GM12892 (cell line): ENCODE measurements around the gene ADK.

Source experiments
- DNase-seq: peaks from one replicate; pipeline ENCODE4 v3.0.0; 2011; ENCODE audit not compliant: insufficient read length
- FAIRE-seq: peaks from 2 replicates; lab custom pipeline; 2011; peaks lifted over from hg19 to GRCh38; lab: Jason Lieb, UNC
- POLR2A ChIP-seq: IDR thresholded peaks from 2 replicates; pipeline ENCODE4 v1.6.1; 2011; ENCODE audit warnings: low read depth, low read length, control low read depth
- POLR2AphosphoS5 ChIP-seq: IDR thresholded peaks from 2 replicates; pipeline ENCODE4 v1.6.1; 2011; ENCODE audit warnings: low read depth, low read length, control low read depth
- TAF1 ChIP-seq: IDR thresholded peaks from 2 replicates; pipeline ENCODE4 v1.6.1; 2011; ENCODE audit warnings: low read depth, mild to moderate bottlenecking, control low read depth, low read length, borderline replicate concordance

ADK gene

GRCh38 chr10:74394416-74394969 lies 243.5 kb downstream of the ADK start:
- DNase-seq: no peak
- FAIRE-seq: no peak
- no peak for TF ChIP-seq POLR2A
- TF ChIP-seq TAF1: no peak
- TF ChIP-seq POLR2AphosphoS5: no peak

GRCh38 chr10:74400186-74400585 lies 249.2 kb downstream of the ADK start:
- TF ChIP-seq POLR2AphosphoS5: no peak
- TF ChIP-seq TAF1: no peak
- TF ChIP-seq POLR2A: no peak
- no peak for FAIRE-seq
- no peak for DNase-seq

GRCh38 chr10:74406006-74406405 lies 255.0 kb downstream of the ADK start:
- TF ChIP-seq POLR2A (no peak), TAF1 (no peak), POLR2AphosphoS5 (no peak)
- no peak for FAIRE-seq
- no peak for DNase-seq

GRCh38 chr10:74415146-74415839 lies 264.3 kb downstream of the ADK start:
- TF ChIP-seq TAF1 (no peak), POLR2AphosphoS5 (no peak), POLR2A (no peak)
- no peak for DNase-seq
- FAIRE-seq: no peak

GRCh38 chr10:74417397-74417796 lies 266.4 kb downstream of the ADK start:
- no peak for FAIRE-seq
- DNase-seq: no peak
- TF ChIP-seq TAF1: no peak
- TF ChIP-seq POLR2A: no peak
- TF ChIP-seq POLR2AphosphoS5: no peak

GRCh38 chr10:74418285-74418872 lies 267.4 kb downstream of the ADK start:
- TF ChIP-seq POLR2A: no peak
- no peak for TF ChIP-seq TAF1
- TF ChIP-seq POLR2AphosphoS5: no peak
- FAIRE-seq (no peak), DNase-seq (no peak)

GRCh38 chr10:74419491-74419951 lies 268.5 kb downstream of the ADK start:
- no peak for TF ChIP-seq TAF1
- TF ChIP-seq POLR2AphosphoS5: no peak
- no peak for TF ChIP-seq POLR2A
- DNase-seq (no peak), FAIRE-seq (no peak)

- FAIRE-seq: no peak
- TF ChIP-seq TAF1: no peak
- no peak for TF ChIP-seq POLR2A
- no peak for TF ChIP-seq POLR2AphosphoS5
- no peak for DNase-seq
These were observed 268.9 kb downstream of the ADK start for GRCh38 chr10:74419958-74420375.

- FAIRE-seq (no peak), DNase-seq (no peak)
- TF ChIP-seq POLR2AphosphoS5: no peak
- TF ChIP-seq POLR2A: no peak
- TF ChIP-seq TAF1: no peak
These were observed 273.5 kb downstream of the ADK start for GRCh38 chr10:74424565-74424964.

- DNase-seq (no peak), FAIRE-seq (peak; percentile 38)
These were observed 274.5 kb downstream of the ADK start for GRCh38 chr10:74425456-74426001.

GRCh38 chr10:74431816-74432215 lies 280.8 kb downstream of the ADK start:
- no peak for DNase-seq
- TF ChIP-seq POLR2A (no peak), TAF1 (no peak), POLR2AphosphoS5 (no peak)
- FAIRE-seq: no peak

More at GRCh38 chr10:74425456-74426001, 274.5 kb downstream of the ADK start:
- no peak for TF ChIP-seq TAF1
- TF ChIP-seq POLR2A: no peak
- no peak for TF ChIP-seq POLR2AphosphoS5
